Trophoblast cell (in vitro differentiated cells and primary cell): Measurements from ENCODE around the gene CORO6.
A peak's percentile ranks its signal among the peaks of the same experiment; 100 is the strongest.

Source experiments
- DNase-seq, 2 donors: peaks; one replicate each; pipeline ENCODE4 v3.0.0-alpha.2; 2016
- H2AFZ ChIP-seq: 2 replicates; pipeline ENCODE4 v1.6.1; 2013; ENCODE audit warnings: low read length, moderate library complexity, mild to moderate bottlenecking; ENCODE audit not compliant: insufficient read depth, poor library complexity
- H2AK5ac ChIP-seq: 2 replicates; pipeline ENCODE4 v1.6.1; 2013; ENCODE audit warnings: mild to moderate bottlenecking, low read length
- H2BK120ac ChIP-seq: 2 replicates; pipeline ENCODE4 v1.6.1; 2013; ENCODE audit warnings: low read length, mild to moderate bottlenecking, moderate library complexity; ENCODE audit not compliant: insufficient read depth, poor library complexity
- H2BK12ac ChIP-seq: 2 replicates; pipeline ENCODE4 v1.6.1; 2013; ENCODE audit warnings: mild to moderate bottlenecking, low read length, moderate library complexity
- H2BK5ac ChIP-seq: 2 replicates; pipeline ENCODE4 v1.6.1; 2013; ENCODE audit warnings: low read length, low read depth, moderate library complexity, mild to moderate bottlenecking; ENCODE audit not compliant: poor library complexity
- H3K14ac ChIP-seq: 2 replicates; pipeline ENCODE4 v1.6.1; 2013; ENCODE audit warnings: mild to moderate bottlenecking, low read length
- H3K18ac ChIP-seq: 2 replicates; pipeline ENCODE4 v1.6.1; 2013; ENCODE audit warnings: mild to moderate bottlenecking, low read length
- H3K23ac ChIP-seq: 2 replicates; pipeline ENCODE4 v1.6.1; 2013; ENCODE audit warnings: low read length
- H3K27ac ChIP-seq: 2 replicates; pipeline ENCODE4 v1.5.1; 2013; ENCODE audit warnings: low read depth, mild to moderate bottlenecking, inconsistent platforms, low read length, moderate library complexity
- H3K27me3 ChIP-seq: 2 replicates; pipeline ENCODE4 v1.6.1; 2013; ENCODE audit warnings: inconsistent platforms, mild to moderate bottlenecking, low read length, moderate library complexity; ENCODE audit not compliant: insufficient read depth
- H3K36me3 ChIP-seq, 2 experiments: 1 replicate in 1 of 2; 2 replicates in 1 of 2; pipeline ENCODE4 v1.6.1; 2013; ENCODE audit warnings: low read length in 2 of 2, mild to moderate bottlenecking in 2 of 2, moderate library complexity in 1 of 2; ENCODE audit not compliant: insufficient read depth in 2 of 2, control insufficient read depth in 1 of 2
- H3K4ac ChIP-seq: 2 replicates; pipeline ENCODE4 v1.6.1; 2013; ENCODE audit warnings: low read depth, mild to moderate bottlenecking, low read length, moderate library complexity
- H3K4me1 ChIP-seq, 2 experiments: 1 replicate in 1 of 2; 2 replicates in 1 of 2; pipeline ENCODE4 v1.6.1; 2013; ENCODE audit warnings: low read length in 2 of 2, mild to moderate bottlenecking in 2 of 2, moderate library complexity in 1 of 2; ENCODE audit not compliant: insufficient read depth in 2 of 2, control insufficient read depth in 1 of 2
- H3K4me2 ChIP-seq: 2 replicates; pipeline ENCODE4 v1.6.1; 2013; ENCODE audit warnings: inconsistent platforms, mild to moderate bottlenecking, low read length, moderate library complexity
- H3K4me3 ChIP-seq: 2 replicates; pipeline ENCODE4 v1.5.1; 2013; ENCODE audit warnings: mild to moderate bottlenecking, low read depth, low read length, inconsistent platforms
- H3K79me1 ChIP-seq: one replicate; pipeline ENCODE4 v1.6.1; 2013; ENCODE audit warnings: low read length
- H3K79me2 ChIP-seq: 2 replicates; pipeline ENCODE4 v1.6.1; 2013; ENCODE audit warnings: low read length, mild to moderate bottlenecking; ENCODE audit not compliant: control insufficient read depth, insufficient read depth, poor library complexity
- H3K9ac ChIP-seq: 2 replicates; pipeline ENCODE4 v1.6.1; 2013; ENCODE audit warnings: mild to moderate bottlenecking, low read length
- H3K9me3 ChIP-seq: 2 replicates; pipeline ENCODE4 v1.6.1; 2013; ENCODE audit warnings: low read depth, mild to moderate bottlenecking, control low read depth, inconsistent platforms, low read length; ENCODE audit not compliant: insufficient read depth
- H4K12ac ChIP-seq: 2 replicates; pipeline ENCODE4 v1.6.1; 2013; ENCODE audit warnings: low read depth, mild to moderate bottlenecking, low read length, moderate library complexity
- H4K8ac ChIP-seq: 2 replicates; pipeline ENCODE4 v1.6.1; 2013; ENCODE audit warnings: low read depth, mild to moderate bottlenecking, low read length, moderate library complexity
- H4K91ac ChIP-seq: one replicate; pipeline ENCODE4 v1.6.1; 2013; ENCODE audit warnings: low read depth, mild to moderate bottlenecking, low read length, moderate library complexity
- WGBS: extraction: QIAGEN DNeasy Blood & Tissue Kit; methylation state at CpG from one replicate; pipeline ENCODE4 v1.1.7; 2013; ENCODE audit warnings: missing lambda C conversion rate; ENCODE audit not compliant: insufficient read length, insufficient coverage; ENCODE audit errors: extremely low coverage; 5-methylcytosine and 5-hydroxymethylcytosine counted together

Gene CORO6

DNA sequence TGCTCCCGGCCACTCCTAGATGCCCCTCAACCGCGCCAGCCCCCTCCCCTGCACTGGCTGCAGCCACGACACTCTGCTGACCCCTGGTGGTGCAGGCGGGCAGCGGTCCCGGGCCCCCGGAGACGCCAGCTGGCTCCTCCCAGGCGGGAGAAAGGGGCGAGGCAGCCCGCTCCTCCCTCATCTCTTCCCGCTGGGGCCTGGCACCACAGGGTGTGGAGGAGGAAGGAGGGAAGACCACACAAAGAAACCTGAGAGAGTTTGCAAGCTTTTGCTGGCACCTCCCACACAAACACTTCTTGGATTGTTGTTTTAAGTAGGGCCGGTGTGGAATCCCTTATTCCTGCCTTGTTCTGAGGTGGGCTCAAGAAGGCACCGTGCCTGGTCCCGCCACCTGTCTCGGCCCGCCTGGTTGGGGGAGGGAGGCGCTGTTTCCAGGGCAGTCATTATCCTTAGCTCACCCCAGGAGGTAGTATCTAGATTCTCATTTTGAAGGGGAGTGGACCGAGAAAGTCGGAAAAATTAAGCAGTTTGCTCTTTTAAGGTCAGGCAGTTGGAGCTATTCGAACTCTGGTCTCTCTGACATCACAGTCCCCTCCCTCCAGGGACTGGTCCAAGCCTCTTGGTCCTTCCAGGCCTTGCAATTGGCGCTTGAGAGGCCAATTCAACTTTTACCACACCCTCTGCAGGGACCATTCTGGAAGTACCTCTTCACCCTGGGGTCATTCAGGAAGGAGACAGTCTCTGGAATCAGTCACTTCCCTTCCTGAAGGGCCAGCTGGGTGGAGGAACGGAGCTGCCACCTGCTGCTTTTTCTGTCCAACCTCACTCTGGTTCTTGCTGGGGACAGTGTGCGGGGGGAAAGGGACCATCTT, 30.7 kb downstream of the CORO6 start:
- H4K8ac ChIP-seq = peak overlapping the region; percentile 39
- H3K4me3 ChIP-seq = peak overlapping the region; percentile 56
- no peak overlapping the region for H4K91ac ChIP-seq
- H3K18ac ChIP-seq = no peak overlapping the region
- H2AK5ac ChIP-seq = no peak overlapping the region
- peaks cover 9% of the 10 kb centered on the region for H3K79me2 ChIP-seq
- H3K27ac ChIP-seq = no peak overlapping the region
- no peak overlapping the region for H3K14ac ChIP-seq
- peak overlapping the region; percentile 48 for H2AFZ ChIP-seq
- H3K36me3 ChIP-seq = no peaks in the 10 kb centered on the region
- H3K4me2 ChIP-seq = peak overlapping the region; percentile 89
- WGBS = no CpG with 5 or more reads among the region's 25 CpGs
- H3K27me3 ChIP-seq = peaks cover 9% of the 10 kb centered on the region
- H3K9me3 ChIP-seq = no peaks in the 10 kb centered on the region
- H3K4me1 ChIP-seq = peaks cover 35 to 37% of the 10 kb centered on the region in 2 experiments
- H2BK12ac ChIP-seq = no peak overlapping the region
- H4K12ac ChIP-seq = no peak overlapping the region
- no peak overlapping the region for H3K4ac ChIP-seq
- H2BK120ac ChIP-seq = no peak overlapping the region
- no peak overlapping the region for H3K9ac ChIP-seq
- peak; percentile 69 to 86 for DNase-seq
- H2BK5ac ChIP-seq = no peak overlapping the region
- no peak overlapping the region for H3K23ac ChIP-seq
- peaks cover 7% of the 10 kb centered on the region for H3K79me1 ChIP-seq

DNA sequence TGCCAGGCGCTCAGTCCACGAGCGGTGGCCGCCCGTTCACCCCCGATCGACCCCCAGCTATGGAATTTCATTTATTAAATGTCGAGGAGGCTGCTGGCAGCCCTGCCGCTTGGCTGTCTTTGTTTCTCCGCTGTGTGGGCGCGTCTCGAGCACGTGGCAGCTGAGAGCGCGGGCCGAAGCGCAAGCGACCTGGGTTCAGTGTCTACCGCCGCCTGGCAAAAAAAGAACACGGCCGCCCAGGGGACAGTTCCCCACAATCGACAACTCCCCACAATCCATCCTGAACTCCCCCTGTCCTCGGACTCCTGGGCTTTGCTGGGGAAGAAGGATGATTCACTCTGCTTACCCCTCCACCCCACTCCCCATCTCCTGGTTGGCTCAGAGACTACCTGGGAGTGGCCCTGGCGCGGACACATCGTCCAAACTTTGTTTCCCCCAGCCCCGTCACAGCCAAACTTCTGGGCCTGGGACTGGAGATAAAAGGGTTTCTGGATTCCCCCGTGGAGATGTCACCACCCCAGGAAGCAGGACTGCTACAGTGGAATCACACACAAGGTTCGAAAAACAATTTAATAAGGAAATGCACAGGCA, 31.5 kb downstream of the CORO6 start:
- WGBS = no CpG with 5 or more reads among the region's 31 CpGs
- no peak overlapping the region for H3K4ac ChIP-seq

DNA sequence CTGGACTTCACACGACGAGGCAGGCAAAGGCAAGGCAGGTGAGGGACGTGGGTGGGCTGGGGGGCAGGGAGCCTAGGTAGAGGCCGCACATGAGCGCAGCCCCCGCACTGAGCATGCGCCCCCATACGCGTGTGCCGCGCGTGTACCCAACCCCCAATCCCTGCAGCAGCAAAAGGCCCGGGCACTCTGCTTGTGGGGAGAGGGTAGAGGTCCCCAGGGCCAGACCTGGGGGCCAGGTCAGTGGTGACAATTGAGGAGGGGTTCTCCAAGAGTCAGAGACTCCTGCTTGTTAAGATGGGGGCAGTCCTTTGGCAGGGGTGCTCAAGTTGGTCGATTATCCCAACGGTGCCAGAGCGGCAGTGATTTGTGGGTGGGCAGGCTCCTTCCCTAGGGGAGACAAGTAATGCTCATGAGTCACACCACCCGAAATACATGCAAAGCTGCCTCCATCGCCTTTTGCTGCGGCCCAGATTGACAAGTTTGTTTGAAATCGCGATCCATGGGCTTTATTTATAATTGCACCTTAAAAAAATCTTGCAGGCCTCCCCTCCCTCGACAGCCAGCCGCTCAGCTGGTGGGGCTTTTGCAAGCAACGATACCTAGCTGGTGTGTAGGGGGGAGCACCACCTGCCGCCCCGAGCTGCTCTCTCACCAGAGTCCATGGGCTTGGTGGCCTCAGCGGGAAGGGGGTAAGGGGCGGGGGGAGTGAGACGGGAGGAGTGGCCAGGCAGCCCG, 32.1 kb downstream of the CORO6 start:
- Histone ChIP-seq H3K4me3 (no peak overlapping the region), H3K9me3 (no peaks in the 10 kb centered on the region), H2AFZ (peak overlapping the region; percentile 48), H4K8ac (peak overlapping the region; percentile 39), H3K4ac (no peak overlapping the region), H3K27ac (no peak overlapping the region), H3K79me1 (peaks cover 7% of the 10 kb centered on the region), H3K79me2 (peaks cover 9% of the 10 kb centered on the region), H3K23ac (no peak overlapping the region), H3K4me2 (peak overlapping the region; percentile 64), H3K4me1 (peaks cover 35 to 37% of the 10 kb centered on the region in 2 experiments), H2BK5ac (no peak overlapping the region), H3K18ac (no peak overlapping the region), H3K14ac (no peak overlapping the region), H2BK120ac (no peak overlapping the region), H2AK5ac (no peak overlapping the region), H2BK12ac (no peak overlapping the region), H3K36me3 (no peaks in the 10 kb centered on the region), H3K27me3 (peaks cover 9% of the 10 kb centered on the region), H4K91ac (peak overlapping the region; percentile 8), H3K9ac (no peak overlapping the region), H4K12ac (no peak overlapping the region)
- no peak for DNase-seq
- WGBS = no CpG with 5 or more reads among the region's 30 CpGs

More for the DNA sequence above, 31.5 kb downstream of the CORO6 start:
- peak overlapping the region; percentile 19 for H2BK12ac ChIP-seq
- H3K18ac ChIP-seq = peak overlapping the region; percentile 6
- H2BK5ac ChIP-seq = no peak overlapping the region
- peaks cover 9% of the 10 kb centered on the region for H3K79me2 ChIP-seq
- no peaks in the 10 kb centered on the region for H3K36me3 ChIP-seq
- peaks cover 35 to 37% of the 10 kb centered on the region in 2 experiments for H3K4me1 ChIP-seq
- peak overlapping the region; percentile 56 for H3K4me3 ChIP-seq
- no peak overlapping the region for H3K9ac ChIP-seq
- no peak overlapping the region for H2AK5ac ChIP-seq
- H4K12ac ChIP-seq = peak overlapping the region; percentile 20
- peak overlapping the region; percentile 48 for H2AFZ ChIP-seq
- peak overlapping the region; percentile 8 for H4K91ac ChIP-seq
- H4K8ac ChIP-seq = peak overlapping the region; percentile 39
- DNase-seq = no peak
- no peaks in the 10 kb centered on the region for H3K9me3 ChIP-seq
- no peak overlapping the region for H3K14ac ChIP-seq
- no peak overlapping the region for H3K27ac ChIP-seq
- no peak overlapping the region for H2BK120ac ChIP-seq
- H3K27me3 ChIP-seq = peaks cover 9% of the 10 kb centered on the region
- no peak overlapping the region for H3K23ac ChIP-seq
- H3K79me1 ChIP-seq = peaks cover 7% of the 10 kb centered on the region
- peak overlapping the region; percentile 64 for H3K4me2 ChIP-seq
